Measurements from ENCODE around the gene STXBP6. TPM values are rescaled to one million over a fixed set of nuclear protein-coding genes. Genes with fewer than 3 reads are reported as not detected.
"Not testable (repeated sequence)": the region's sequence is repeated elsewhere in the genome, so short reads cannot be mapped to it uniquely, and the experiment has no call there.

Gene STXBP6
- total RNA-seq, 1 experiment from 2014 or later: 6.4 TPM

- Histone ChIP-seq H3K9me3 (replicated peaks) (no peaks in the 10 kb centered on the region), H3K4me3 (no peak overlapping the region), H3K36me3 (no peaks in the 10 kb centered on the region), H3K27ac (no peak overlapping the region), H3K4me1 (replicated peaks) (peaks cover 13% of the 10 kb centered on the region), H3K27me3 (replicated peaks) (peaks cover 36% of the 10 kb centered on the region)
- DNase-seq (ENCODE audit: low read depth in 1 of 2, low spot score in 2 of 2): no peak
Observed at GRCh38 chr14:24978862-24979724, 70.9 kb downstream of the STXBP6 start.

- Histone ChIP-seq H3K4me3 (no peak overlapping the region), H3K9me3 (replicated peaks) (no peaks in the 10 kb centered on the region), H3K27me3 (replicated peaks) (peaks cover 31% of the 10 kb centered on the region), H3K27ac (no peak overlapping the region), H3K4me1 (replicated peaks) (no peaks in the 10 kb centered on the region), H3K36me3 (no peaks in the 10 kb centered on the region)
- DNase-seq (ENCODE audit: low read depth in 1 of 2, low spot score in 2 of 2): no peak
Observed at GRCh38 chr14:24976602-24977001, 73.3 kb downstream of the STXBP6 start.

GRCh38 chr14:24975393-24975792 lies 74.6 kb downstream of the STXBP6 start:
- Histone ChIP-seq H3K4me1 (replicated peaks) (no peaks in the 10 kb centered on the region), H3K27me3 (replicated peaks) (peaks cover 26% of the 10 kb centered on the region), H3K36me3 (no peaks in the 10 kb centered on the region), H3K4me3 (no peak overlapping the region), H3K27ac (no peak overlapping the region), H3K9me3 (replicated peaks) (no peaks in the 10 kb centered on the region)
- DNase-seq (ENCODE audit: low read depth in 1 of 2, low spot score in 2 of 2): no peak

- H3K27ac ChIP-seq: no peak overlapping the region
- H3K9me3 ChIP-seq (replicated peaks): no peaks in the 10 kb centered on the region
- no peak overlapping the region for H3K4me3 ChIP-seq
- no peaks in the 10 kb centered on the region for H3K4me1 ChIP-seq (replicated peaks)
- no peaks in the 10 kb centered on the region for H3K36me3 ChIP-seq
- peaks cover 20% of the 10 kb centered on the region for H3K27me3 ChIP-seq (replicated peaks)
- DNase-seq (ENCODE audit: low read depth in 1 of 2, low spot score in 2 of 2): no peak
Observed at GRCh38 chr14:24974591-24975374, 75.2 kb downstream of the STXBP6 start.

DNA sequence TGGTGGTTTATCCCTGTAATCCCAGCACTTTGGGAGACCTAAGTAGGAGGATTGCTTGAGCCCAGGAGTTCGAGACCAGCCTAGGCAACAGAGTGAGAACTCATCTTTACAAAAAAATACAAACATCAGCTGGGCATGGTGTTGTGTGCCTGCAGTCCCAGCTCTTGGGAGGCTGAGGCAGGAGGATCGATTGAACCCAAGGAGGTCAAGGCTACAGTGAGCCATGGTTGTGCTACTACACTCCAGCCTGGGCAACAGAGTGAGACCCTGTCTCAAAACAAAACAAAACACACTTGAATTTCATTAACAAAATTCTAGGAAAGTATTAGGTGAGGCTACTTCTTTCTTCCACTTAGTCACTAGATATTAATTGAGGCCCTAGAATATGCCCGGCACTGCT lies 77.1 kb downstream of the STXBP6 start:
- no peaks in the 10 kb centered on the region for H3K36me3 ChIP-seq
- peaks cover 11% of the 10 kb centered on the region for H3K27me3 ChIP-seq (replicated peaks)
- no peak overlapping the region for H3K4me3 ChIP-seq
- H3K9me3 ChIP-seq (replicated peaks): no peaks in the 10 kb centered on the region
- no peak overlapping the region for H3K27ac ChIP-seq
- no peaks in the 10 kb centered on the region for H3K4me1 ChIP-seq (replicated peaks)
- DNase-seq (ENCODE audit: low read depth in 1 of 2, low spot score in 2 of 2): no peak

GRCh38 chr14:24971255-24971654 lies 78.7 kb downstream of the STXBP6 start:
- Histone ChIP-seq H3K9me3 (replicated peaks) (no peaks in the 10 kb centered on the region), H3K4me3 (no peak overlapping the region), H3K4me1 (replicated peaks) (no peaks in the 10 kb centered on the region), H3K27ac (no peak overlapping the region), H3K36me3 (no peaks in the 10 kb centered on the region), H3K27me3 (replicated peaks) (peaks cover 11% of the 10 kb centered on the region; the same call in 1 of the 2 replicates)
- no peak for DNase-seq (ENCODE audit: low read depth in 1 of 2, low spot score in 2 of 2)

- H3K27me3 ChIP-seq (replicated peaks): peaks cover 3% of the 10 kb centered on the region; the same call in 1 of the 2 replicates
- no peaks in the 10 kb centered on the region for H3K36me3 ChIP-seq
- no peak for DNase-seq (ENCODE audit: low read depth in 1 of 2, low spot score in 2 of 2)
- no peak overlapping the region for H3K4me3 ChIP-seq
- no peaks in the 10 kb centered on the region for H3K9me3 ChIP-seq (replicated peaks)
- no peak overlapping the region for H3K27ac ChIP-seq
- peaks cover 5% of the 10 kb centered on the region; the same call in 1 of the 2 replicates for H3K4me1 ChIP-seq (replicated peaks)
Observed at GRCh38 chr14:24966579-24966964, 83.4 kb downstream of the STXBP6 start.

DNA sequence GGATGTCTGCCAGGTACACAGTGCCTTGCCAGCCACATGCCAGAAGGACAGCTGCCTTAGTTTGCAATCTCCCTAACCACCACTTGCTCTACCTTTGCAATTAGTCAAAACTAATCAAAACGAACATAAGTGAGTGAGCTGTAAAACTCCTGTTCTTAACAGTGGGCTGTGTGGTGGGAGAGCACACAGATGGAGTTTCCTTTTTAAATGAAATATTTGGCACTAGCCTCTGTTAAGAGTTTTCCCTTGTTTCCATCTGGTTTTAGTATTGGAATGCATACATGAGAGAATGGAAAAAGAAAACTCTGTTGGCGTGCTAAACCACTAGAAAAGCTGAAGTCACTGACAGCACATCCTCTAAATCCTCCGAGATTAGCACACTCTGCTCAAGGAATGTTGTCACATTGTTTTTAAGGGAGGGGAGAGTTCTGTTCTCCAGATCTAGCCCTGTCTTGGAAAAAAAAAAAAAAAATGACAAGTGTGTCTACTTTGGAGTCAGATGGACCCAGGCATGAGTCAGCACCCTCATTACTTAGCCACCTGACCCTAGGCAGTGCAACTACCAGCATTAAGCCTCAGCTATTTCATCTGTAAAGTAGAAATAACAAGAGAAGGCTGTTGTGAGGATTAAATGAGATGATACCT lies 83.9 kb downstream of the STXBP6 start:
- peak; percentile 43 to 59 for DNase-seq (ENCODE audit: low read depth in 1 of 2, low spot score in 2 of 2)
- no peak overlapping the region for H3K27ac ChIP-seq
- H3K4me1 ChIP-seq (replicated peaks): peaks cover 5% of the 10 kb centered on the region
- no peaks in the 10 kb centered on the region for H3K9me3 ChIP-seq (replicated peaks)
- no peaks in the 10 kb centered on the region for H3K27me3 ChIP-seq (replicated peaks)
- H3K36me3 ChIP-seq: no peaks in the 10 kb centered on the region
- H3K4me3 ChIP-seq: no peak overlapping the region

DNA sequence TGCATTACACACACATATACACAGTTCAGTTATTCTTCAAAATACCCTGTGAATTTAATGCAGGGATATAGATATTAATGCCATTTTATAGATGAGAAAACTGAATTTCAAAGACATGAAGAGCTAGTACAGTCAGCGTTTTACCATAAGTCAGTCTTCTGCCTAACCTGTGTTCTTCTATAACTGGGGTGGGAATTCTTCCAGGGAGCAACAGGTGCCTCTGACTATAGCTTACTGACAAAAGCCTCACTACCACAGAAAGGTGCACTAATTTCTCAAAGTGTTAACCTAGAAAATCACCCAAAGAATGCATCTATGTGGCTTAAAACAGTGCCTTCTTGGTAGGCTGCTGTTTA lies 84.4 kb downstream of the STXBP6 start:
- H3K27me3 ChIP-seq (replicated peaks): no peaks in the 10 kb centered on the region
- no peak overlapping the region for H3K4me3 ChIP-seq
- no peak for DNase-seq (ENCODE audit: low read depth in 1 of 2, low spot score in 2 of 2)
- H3K9me3 ChIP-seq (replicated peaks): no peaks in the 10 kb centered on the region
- H3K4me1 ChIP-seq (replicated peaks): peaks cover 5% of the 10 kb centered on the region
- H3K27ac ChIP-seq: no peak overlapping the region
- no peaks in the 10 kb centered on the region for H3K36me3 ChIP-seq

GRCh38 chr14:24964591-24964990 lies 85.4 kb downstream of the STXBP6 start:
- peaks cover 8% of the 10 kb centered on the region for H3K4me1 ChIP-seq (replicated peaks)
- no peaks in the 10 kb centered on the region for H3K27me3 ChIP-seq (replicated peaks)
- no peak overlapping the region for H3K4me3 ChIP-seq
- H3K9me3 ChIP-seq (replicated peaks): no peaks in the 10 kb centered on the region
- no peak for DNase-seq (ENCODE audit: low read depth in 1 of 2, low spot score in 2 of 2)
- no peaks in the 10 kb centered on the region for H3K36me3 ChIP-seq
- H3K27ac ChIP-seq: no peak overlapping the region

DNA sequence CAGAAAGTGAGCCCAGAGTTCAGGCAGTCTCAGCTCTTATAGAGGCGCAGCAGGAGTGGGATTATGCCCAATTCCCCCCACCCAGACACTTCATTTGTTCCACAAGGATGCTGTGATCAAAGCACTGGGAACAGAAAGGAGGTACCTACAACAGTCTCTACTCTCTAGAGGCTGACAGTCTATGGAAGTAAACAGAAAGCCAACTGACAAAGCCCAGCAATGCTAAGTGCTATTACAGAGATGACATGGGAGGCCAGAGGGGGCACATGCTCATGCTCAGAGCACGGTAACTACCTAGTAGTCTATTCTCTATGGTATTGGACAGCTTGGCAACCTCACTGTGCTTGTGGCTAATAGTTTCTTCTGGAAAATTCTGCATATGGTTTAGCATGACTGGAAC lies 85.9 kb downstream of the STXBP6 start:
- Histone ChIP-seq H3K4me3 (no peak overlapping the region), H3K4me1 (replicated peaks) (peaks cover 10% of the 10 kb centered on the region), H3K27me3 (replicated peaks) (no peaks in the 10 kb centered on the region), H3K36me3 (no peaks in the 10 kb centered on the region), H3K27ac (no peak overlapping the region), H3K9me3 (replicated peaks) (no peaks in the 10 kb centered on the region)
- no peak for DNase-seq (ENCODE audit: low read depth in 1 of 2, low spot score in 2 of 2)

DNA sequence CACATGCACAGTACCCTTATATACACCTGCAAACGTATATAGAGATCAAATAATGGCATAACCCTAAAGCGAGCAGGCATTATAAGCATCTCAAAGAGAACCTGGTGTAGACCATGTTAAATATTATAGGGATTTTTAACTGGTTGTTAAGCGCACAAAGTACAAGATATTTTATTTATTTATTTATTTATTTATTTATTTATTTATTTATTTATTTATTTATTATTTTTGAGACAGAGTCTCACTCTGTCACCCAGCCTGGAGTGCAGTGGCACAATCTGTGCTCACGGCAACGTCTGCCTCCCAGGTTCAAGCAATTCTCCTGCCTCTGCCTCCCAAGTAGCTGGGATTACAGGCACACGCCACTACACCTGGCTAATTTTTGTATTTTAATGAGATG lies 87.8 kb downstream of the STXBP6 start:
- not testable (repeated sequence) for H3K4me1 ChIP-seq (replicated peaks)

GRCh38 chr14:24960816-24961215 lies 89.1 kb downstream of the STXBP6 start:
- H3K27me3 ChIP-seq (replicated peaks): no peaks in the 10 kb centered on the region
- H3K36me3 ChIP-seq: no peaks in the 10 kb centered on the region
- no peak overlapping the region for H3K4me3 ChIP-seq
- no peak overlapping the region for H3K27ac ChIP-seq
- no peak for DNase-seq (ENCODE audit: low read depth in 1 of 2, low spot score in 2 of 2)
- H3K4me1 ChIP-seq (replicated peaks): peaks cover 8% of the 10 kb centered on the region
- H3K9me3 ChIP-seq (replicated peaks): no peaks in the 10 kb centered on the region

More for the DNA sequence above, 87.8 kb downstream of the STXBP6 start:
- not testable (repeated sequence) for H3K36me3 ChIP-seq; H3K27ac ChIP-seq; H3K27me3 ChIP-seq (replicated peaks); H3K4me3 ChIP-seq; H3K9me3 ChIP-seq (replicated peaks); DNase-seq (ENCODE audit: low read depth in 1 of 2, low spot score in 2 of 2)
